Bronchial epithelial cell (primary cell): Measurements from ENCODE around the gene SEMA4B. TPM values are rescaled to one million over a fixed set of nuclear protein-coding genes. Genes with fewer than 3 reads are reported as not detected.

Experiments
- DNase-seq: peaks from one replicate; pipeline ENCODE4 v3.0.0-alpha.2; 2010; ENCODE audit warnings: low read depth
- FAIRE-seq: peaks from 2 replicates; lab custom pipeline; 2011; peaks lifted over from hg19 to GRCh38; lab: Jason Lieb, UNC
- H3K27me3 ChIP-seq: 2 replicates; pipeline ENCODE4 v1.5.1; 2011; ENCODE audit warnings: low read length; ENCODE audit not compliant: control insufficient read depth, insufficient read depth
- H3K36me3 ChIP-seq: 2 replicates; pipeline ENCODE4 v1.5.1; 2011; ENCODE audit warnings: low read length; ENCODE audit not compliant: control insufficient read depth, insufficient read depth
- H3K4me3 ChIP-seq: 2 replicates; pipeline ENCODE4 v1.5.1; 2011; ENCODE audit warnings: mild to moderate bottlenecking, low read depth, low read length, control low read depth
- total RNA-seq: library from RNA; depleted of rRNA; stranded (reverse); fragments of >200 nt; gene quantifications from 2 replicates; pipeline ENCODE4 v1.2.1, GENCODE V29; 2014
- TF ChIP-seq, protein P1 (sequence below): IDR thresholded peaks from 2 replicates; pipeline ENCODE4 v1.5.1; 2011; ENCODE audit warnings: mild to moderate bottlenecking, moderate library complexity, low read length, control low read depth, inconsistent platforms; ENCODE audit not compliant: insufficient read depth, severe bottlenecking

SEMA4B gene
- total RNA-seq, 1 donor from 2014 or later = 90.6 TPM

DNA sequence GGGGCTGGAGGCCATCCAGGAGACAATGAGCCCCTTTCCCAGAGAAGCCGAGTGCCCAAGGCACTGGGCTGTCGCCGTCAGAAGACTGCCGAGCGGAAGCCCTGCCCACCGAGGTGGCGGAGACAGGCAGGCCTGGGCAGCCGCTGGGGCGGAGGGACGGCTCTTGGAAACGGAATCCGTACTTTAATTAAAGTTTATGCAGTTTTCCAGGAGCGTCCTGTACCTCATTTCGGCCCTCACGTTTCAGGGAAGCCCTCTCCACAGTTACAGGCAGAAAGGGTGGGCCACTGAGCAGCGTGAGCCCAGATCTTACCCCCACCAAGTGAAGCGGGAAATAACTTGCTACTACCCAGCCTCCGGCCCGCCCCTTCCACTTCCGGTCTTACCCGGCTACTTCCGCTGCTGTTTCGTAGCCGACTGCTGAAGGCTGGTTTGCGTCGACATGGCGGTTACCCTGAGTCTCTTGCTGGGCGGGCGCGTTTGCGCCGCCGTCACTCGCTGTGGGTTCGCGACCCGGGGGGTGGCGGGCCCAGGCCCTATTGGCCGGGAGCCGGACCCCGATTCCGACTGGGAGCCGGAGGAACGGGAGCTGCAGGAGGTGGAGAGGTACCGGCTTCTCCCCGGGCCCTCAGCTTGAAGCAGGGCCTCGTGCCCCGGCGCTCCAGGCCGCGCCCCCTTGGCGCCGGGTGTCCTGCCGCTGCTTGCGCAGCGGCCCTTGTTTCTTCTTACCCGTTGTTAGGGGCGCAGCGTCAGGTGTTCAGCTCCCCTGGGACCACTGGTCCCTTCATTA lies 64.3 kb downstream of the SEMA4B start, which contains the start of gene NGRN:
Gene NGRN, plus strand, starts transcription at position 402 of the 790 bp plus-strand sequence. Its CDS starts 41 bp downstream, at position 443.
- DNase-seq (peak; percentile 83), FAIRE-seq (no peak)
- H3K4me3 ChIP-seq = peak within 1 kb of the TSS; percentile 51
- no peaks in the 10 kb centered on the region for H3K36me3 ChIP-seq
- H3K27me3 ChIP-seq = no peaks in the 10 kb centered on the region
- TF ChIP-seq, protein P1, sequence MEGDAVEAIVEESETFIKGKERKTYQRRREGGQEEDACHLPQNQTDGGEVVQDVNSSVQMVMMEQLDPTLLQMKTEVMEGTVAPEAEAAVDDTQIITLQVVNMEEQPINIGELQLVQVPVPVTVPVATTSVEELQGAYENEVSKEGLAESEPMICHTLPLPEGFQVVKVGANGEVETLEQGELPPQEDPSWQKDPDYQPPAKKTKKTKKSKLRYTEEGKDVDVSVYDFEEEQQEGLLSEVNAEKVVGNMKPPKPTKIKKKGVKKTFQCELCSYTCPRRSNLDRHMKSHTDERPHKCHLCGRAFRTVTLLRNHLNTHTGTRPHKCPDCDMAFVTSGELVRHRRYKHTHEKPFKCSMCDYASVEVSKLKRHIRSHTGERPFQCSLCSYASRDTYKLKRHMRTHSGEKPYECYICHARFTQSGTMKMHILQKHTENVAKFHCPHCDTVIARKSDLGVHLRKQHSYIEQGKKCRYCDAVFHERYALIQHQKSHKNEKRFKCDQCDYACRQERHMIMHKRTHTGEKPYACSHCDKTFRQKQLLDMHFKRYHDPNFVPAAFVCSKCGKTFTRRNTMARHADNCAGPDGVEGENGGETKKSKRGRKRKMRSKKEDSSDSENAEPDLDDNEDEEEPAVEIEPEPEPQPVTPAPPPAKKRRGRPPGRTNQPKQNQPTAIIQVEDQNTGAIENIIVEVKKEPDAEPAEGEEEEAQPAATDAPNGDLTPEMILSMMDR = no peak

DNA sequence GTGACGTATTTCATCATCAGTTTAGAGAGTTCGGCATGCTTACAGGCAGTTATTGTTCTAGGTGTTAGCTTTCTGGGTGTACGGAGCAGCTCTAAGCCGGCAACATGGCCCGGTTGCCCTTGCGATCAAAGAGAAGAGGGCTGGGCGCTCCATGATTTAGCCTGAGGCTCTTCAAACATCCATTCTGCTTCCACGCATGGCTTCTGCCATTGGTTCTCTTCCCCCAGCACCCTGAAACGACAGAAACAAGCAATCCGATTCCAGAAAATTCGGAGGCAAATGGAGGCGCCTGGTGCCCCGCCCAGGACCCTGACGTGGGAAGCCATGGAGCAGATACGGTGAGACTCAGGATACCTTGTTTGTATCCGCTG lies 64.9 kb downstream of the SEMA4B start:
- TF ChIP-seq, protein P1 = no peak
- H3K4me3 ChIP-seq = peak overlapping the region; percentile 51
- DNase-seq (peak; percentile 46), FAIRE-seq (no peak)
- H3K36me3 ChIP-seq = peaks cover 2% of the 10 kb centered on the region
- no peaks in the 10 kb centered on the region for H3K27me3 ChIP-seq

DNA sequence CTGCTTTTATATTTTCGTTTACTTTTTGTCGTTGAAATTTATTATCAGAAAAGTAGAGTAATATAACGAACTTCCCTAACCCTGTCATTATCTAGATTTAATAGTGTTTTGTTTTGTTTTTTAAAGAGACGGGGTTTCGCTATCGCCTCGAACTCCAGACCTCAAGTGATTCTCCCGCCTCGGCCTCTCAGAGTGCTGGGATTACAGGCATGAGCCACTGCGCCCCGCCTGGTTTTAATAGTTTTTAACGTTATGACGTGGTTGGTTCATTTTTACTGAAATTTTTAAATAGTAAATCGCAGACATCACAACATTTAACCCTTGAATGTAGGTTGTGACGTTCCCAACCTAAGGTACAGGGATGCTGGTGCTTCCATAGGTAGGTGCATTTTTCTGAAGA lies 65.4 kb downstream of the SEMA4B start:
- H3K27me3 ChIP-seq = no peaks in the 10 kb centered on the region
- H3K36me3 ChIP-seq = peaks cover 4% of the 10 kb centered on the region
- no peak for FAIRE-seq
- peak overlapping the region; percentile 51 for H3K4me3 ChIP-seq
- DNase-seq = no peak
- TF ChIP-seq, protein P1 = no peak

DNA sequence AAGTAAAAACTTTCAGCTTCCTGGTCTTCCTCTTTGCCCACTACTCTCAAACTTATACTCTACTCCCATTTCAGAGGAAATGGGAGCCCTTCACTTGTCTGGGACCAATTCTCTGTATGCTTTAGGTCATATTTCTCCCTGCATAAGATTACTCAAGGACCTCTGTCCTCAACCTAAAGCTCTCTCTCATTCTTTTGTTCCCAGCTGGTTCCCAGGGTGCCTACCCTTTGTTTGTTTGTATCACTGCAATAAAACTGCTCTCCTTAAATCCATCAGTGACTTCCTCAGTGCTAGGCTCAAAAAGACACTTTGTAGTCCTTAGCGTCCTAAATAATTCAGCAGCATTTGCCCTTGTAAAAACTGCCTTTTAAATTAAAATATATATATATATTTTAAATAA lies 67.3 kb downstream of the SEMA4B start:
- Histone ChIP-seq H3K27me3 (no peaks in the 10 kb centered on the region), H3K4me3 (no peak overlapping the region), H3K36me3 (peaks cover 11% of the 10 kb centered on the region)
- TF ChIP-seq, protein P1 = no peak
- FAIRE-seq = no peak
- DNase-seq = no peak

DNA sequence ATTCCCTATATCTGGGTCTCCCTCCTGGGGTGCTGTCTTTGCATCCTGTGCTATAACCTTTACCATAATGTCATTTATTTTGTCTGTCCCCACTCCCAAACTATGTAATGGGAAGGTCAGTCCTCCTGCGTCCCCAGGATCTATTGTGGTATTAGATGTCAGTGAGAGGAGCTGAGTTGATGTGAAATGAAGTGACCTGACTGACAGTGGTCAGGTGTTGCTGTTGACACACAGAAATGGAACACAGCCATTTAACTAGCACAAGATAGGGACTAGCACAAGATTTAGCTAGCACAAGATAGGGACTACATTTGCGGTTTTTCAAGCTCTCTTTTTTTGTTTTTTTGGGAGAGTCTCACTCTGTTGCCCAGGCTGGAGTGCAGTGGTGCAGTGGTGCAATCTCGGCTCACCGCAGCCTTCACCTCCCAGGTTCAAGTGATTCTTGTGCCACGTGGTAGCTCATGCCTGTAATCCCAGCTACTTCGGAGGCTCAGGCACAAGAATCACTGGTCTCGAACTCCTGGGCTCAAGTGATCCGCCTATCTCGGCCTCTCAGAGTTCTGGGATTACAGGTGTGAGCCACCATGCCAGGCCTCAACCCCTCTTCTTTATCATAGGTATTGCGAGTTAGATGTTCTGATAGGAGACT lies 69.5 kb downstream of the SEMA4B start:
- no peak for FAIRE-seq
- TF ChIP-seq, protein P1 = no peak

More for the DNA sequence above, 69.5 kb downstream of the SEMA4B start:
- no peak for DNase-seq
- Histone ChIP-seq H3K36me3 (peaks cover 13% of the 10 kb centered on the region), H3K4me3 (no peak overlapping the region), H3K27me3 (no peaks in the 10 kb centered on the region)
